GM23248 (cell line): ENCODE data around the gene GRID2.

Experiments used
- EZH2 ChIP-seq: fragments of 200-600 bp; sonication (generic); IDR thresholded peaks from 2 replicates; pipeline ENCODE4 v1.6.1; 2018; ENCODE audit warnings: antibody characterized with exemption, mild to moderate bottlenecking; ENCODE audit not compliant: insufficient read depth, poor library complexity, severe bottlenecking
- EZH2phosphoT487 ChIP-seq: fragments of 200-600 bp; sonication (generic); IDR thresholded peaks from 2 replicates; pipeline ENCODE4 v1.6.1; 2018; ENCODE audit warnings: antibody characterized with exemption, moderate library complexity, mild to moderate bottlenecking, low read depth; ENCODE audit not compliant: insufficient read depth

GRCh38 chr4:93216646-93217045 lies 912.9 kb downstream of the GRID2 start:
- TF ChIP-seq EZH2phosphoT487 (no peak), EZH2 (no peak)
